HCT116 (cell line): ENCODE data around the gene KCNJ10. TPM values are rescaled to one million over a fixed set of nuclear protein-coding genes. Genes with fewer than 3 reads are reported as not detected.

Source experiments
- ATAC-seq: fragments of 200-7000 bp; cut with Tn5 transposase; 2 replicates; pipeline ENCODE4 v1.9.1; 2020; ENCODE audit warnings: mild to moderate bottlenecking, moderate library complexity
- BruUV-seq: library from RNA; stranded (reverse); fragments of 400-500 nt; replicated peaks from 2 replicates; lab custom pipeline; 2021; lab: Mats Ljungman, UMichigan
- CTCF ChIA-PET: fragments of 300-600 bp; sonication (Branson Sonifier 250); formaldehyde crosslinking; loops from one replicate; lab custom pipeline; 2021; ENCODE audit warnings: antibody characterized with exemption; lab: Charles Lee
- POLR2A ChIA-PET: fragments of 300-600, 350-600 bp; sonication (Branson Sonifier 250); formaldehyde crosslinking; loops from one replicate; lab custom pipeline; 2021; ENCODE audit warnings: antibody characterized with exemption; lab: Charles Lee
- RAD21 ChIA-PET, 2 experiments: fragments of 300-600 bp; sonication (Branson Sonifier 250); formaldehyde crosslinking; loops; one replicate each; lab custom pipeline; 2023; ENCODE audit warnings: low total read pairs in 2 of 2; ENCODE audit not compliant: uncharacterized antibody in 2 of 2, unreplicated experiment in 2 of 2, low non-redundant PET in 1 of 2; lab: Charles Lee
- DNase-seq: peaks from one replicate; pipeline ENCODE4 v3.0.0-alpha.2; 2010; ENCODE audit warnings: low read depth, low spot score
- H2AFZ ChIP-seq: fragments of 200-600 bp; shearing (Covaris generic), sonication (generic); 2 replicates; pipeline ENCODE4 v1.6.1; 2017; ENCODE audit warnings: low read depth, mixed run types, mixed read lengths, antibody characterized with exemption, low read length; ENCODE audit not compliant: poor library complexity, severe bottlenecking
- H3K27ac ChIP-seq: 2 replicates; pipeline ENCODE4 v1.5.1; 2012; ENCODE audit warnings: low read depth, low read length
- H3K27me3 ChIP-seq: fragments of 200-600 bp; sonication (generic); 2 replicates; pipeline ENCODE4 v1.6.1; 2016; ENCODE audit warnings: mixed run types, low read length, mixed read lengths; ENCODE audit not compliant: insufficient read depth
- H3K36me3 ChIP-seq, 2 experiments: fragments of 200-500 bp in 1 of 2; fragments of 200-600 bp in 1 of 2; sonication (Bioruptor generic) in 1 of 2; sonication (generic) in 1 of 2; 2 replicates each; pipeline versions ENCODE4 v1.5.1 to v1.6.1; 2014 to 2016; ENCODE audit warnings: low read length in 2 of 2, inconsistent platforms in 1 of 2, mixed read lengths in 1 of 2, mixed run types in 1 of 2; ENCODE audit not compliant: insufficient read depth in 2 of 2, control insufficient read depth in 1 of 2
- H3K4me1 ChIP-seq, 2 experiments: fragments of 200-600 bp in 1 of 2; sonication (generic) in 1 of 2; 2 replicates each; pipeline versions ENCODE4 v1.5.1 to v1.6.1; 2012 to 2017; ENCODE audit warnings: low read length in 2 of 2, inconsistent platforms in 1 of 2, mild to moderate bottlenecking in 1 of 2, mixed read lengths in 1 of 2, mixed run types in 1 of 2, moderate library complexity in 1 of 2; ENCODE audit not compliant: insufficient read depth in 2 of 2, control insufficient read depth in 1 of 2
- H3K4me2 ChIP-seq: fragments of 200-600 bp; sonication (generic); 2 replicates; pipeline ENCODE4 v1.6.1; 2017; ENCODE audit warnings: mixed run types, low read length, mixed read lengths
- H3K4me3 ChIP-seq, 2 experiments: fragments of 200-600 bp in 1 of 2; sonication (generic) in 1 of 2; replicated peaks in 1 of 2; 2 replicates each; pipeline ENCODE4 v1.5.1; 2011 to 2016; ENCODE audit warnings: low read length in 2 of 2, control low read depth in 1 of 2, low read depth in 1 of 2, mild to moderate bottlenecking in 1 of 2, mixed read lengths in 1 of 2, mixed run types in 1 of 2
- H3K79me2 ChIP-seq: fragments of 200-600 bp; sonication (generic); 2 replicates; pipeline ENCODE4 v1.6.1; 2017; ENCODE audit warnings: mild to moderate bottlenecking, mixed run types, low read length, moderate library complexity, mixed read lengths; ENCODE audit not compliant: insufficient read depth
- H3K9ac ChIP-seq: fragments of 200-600 bp; sonication (generic); 2 replicates; pipeline ENCODE4 v1.6.1; 2016; ENCODE audit warnings: low read length, mixed read lengths
- H3K9me2 ChIP-seq: fragments of 200-600 bp; sonication (generic), shearing (Covaris generic); 2 replicates; pipeline ENCODE4 v1.6.1; 2017; ENCODE audit warnings: mixed run types, mild to moderate bottlenecking, moderate library complexity; ENCODE audit not compliant: insufficient read depth
- H3K9me3 ChIP-seq, 2 experiments: fragments of 200-500 bp in 1 of 2; fragments of 200-600 bp in 1 of 2; sonication (Bioruptor generic) in 1 of 2; sonication (generic) in 1 of 2; 2 replicates each; pipeline ENCODE4 v1.6.1; 2014 to 2017; ENCODE audit warnings: low read length in 2 of 2, mixed read lengths in 2 of 2, inconsistent platforms in 1 of 2, low read depth in 1 of 2, mild to moderate bottlenecking in 1 of 2, mixed run types in 1 of 2, moderate library complexity in 1 of 2; ENCODE audit not compliant: control insufficient read depth in 1 of 2, insufficient read depth in 1 of 2
- H4K20me1 ChIP-seq: fragments of 200-600 bp; sonication (generic), shearing (Covaris generic); 2 replicates; pipeline ENCODE4 v1.6.1; 2017; ENCODE audit warnings: mixed run types, mild to moderate bottlenecking, moderate library complexity; ENCODE audit not compliant: insufficient read depth
- CTCF ChIP-seq, 3 experiments: fragments of 200-600 bp in 1 of 3; sonication (generic) in 1 of 3; IDR thresholded peaks in 2 of 3; conservative IDR thresholded peaks in 1 of 3; 2 replicates each; pipeline ENCODE4 v1.5.1; 2012 to 2017; ENCODE audit warnings: low read depth in 2 of 3, low read length in 2 of 3, antibody characterized with exemption in 1 of 3, borderline replicate concordance in 1 of 3, control low read depth in 1 of 3, mild to moderate bottlenecking in 1 of 3, mixed read lengths in 1 of 3, mixed run types in 1 of 3, moderate library complexity in 1 of 3; ENCODE audit not compliant: insufficient read depth in 1 of 3
- EGR1 ChIP-seq: IDR thresholded peaks from 2 replicates; pipeline ENCODE4 v1.6.1; 2012; ENCODE audit warnings: low read depth
- EZH2 ChIP-seq: fragments of 200-600 bp; sonication (generic); IDR thresholded peaks from 2 replicates; pipeline ENCODE4 v1.6.1; 2017; ENCODE audit warnings: antibody characterized with exemption, mixed run types
- EZH2phosphoT487 ChIP-seq: fragments of 200-600 bp; IDR thresholded peaks from 2 replicates; pipeline ENCODE4 v1.6.1; 2018; ENCODE audit warnings: antibody characterized with exemption, borderline replicate concordance
- JUND ChIP-seq: IDR thresholded peaks from 2 replicates; pipeline ENCODE4 v1.6.1; 2012
- POLR2A ChIP-seq: IDR thresholded peaks from 2 replicates; pipeline ENCODE4 v1.7.0; 2011; ENCODE audit warnings: borderline replicate concordance; ENCODE audit not compliant: insufficient read depth, insufficient read length; ENCODE audit errors: extremely low read depth
- POLR2AphosphoS5 ChIP-seq: IDR thresholded peaks from 2 replicates; pipeline ENCODE4 v1.6.1; 2011; ENCODE audit warnings: mild to moderate bottlenecking, low read depth, low read length, moderate library complexity
- SIN3A ChIP-seq: IDR thresholded peaks from 2 replicates; pipeline ENCODE4 v1.6.1; 2012; ENCODE audit warnings: low read depth
- ZFX ChIP-seq: fragments of 450-650 bp; IDR thresholded peaks from 2 replicates; pipeline ENCODE4 v1.6.1; 2017
- intact Hi-C: fragments of 100-400 bp; cut with micrococcal nuclease; formaldehyde crosslinking; loops from 2 replicates; pipeline ENCODE4 v1.10.0; 2022
- total RNA-seq: library from RNA; stranded (reverse); gene quantifications from one replicate; pipeline ENCODE4 v1.2.1, GENCODE V29; 2021; ENCODE audit not compliant: unreplicated experiment

KCNJ10 gene
- total RNA-seq, 1 experiment from 2014 or later, result 0.57 TPM

GRCh38 chr1:159986531-159986930, 83.4 kb downstream of the KCNJ10 start (continued):
- TF ChIP-seq CTCF (IDR thresholded peaks at IDR 0.05 in 2 of 3, conservative IDR thresholded peaks at IDR 0.05 in 1 of 3; ENCODE audit: borderline replicate concordance in 1 of 3, insufficient read depth in 1 of 3, low read depth in 2 of 3, low read length in 2 of 3) (no peak), EZH2 (no peak)

GRCh38 chr1:159986093-159986492, 83.9 kb downstream of the KCNJ10 start:
- H3K4me2 ChIP-seq, result no peak overlapping the region
- TF ChIP-seq JUND (no peak), EZH2phosphoT487 (no peak), EGR1 (no peak), SIN3A (no peak), POLR2AphosphoS5 (no peak), ZFX (no peak), POLR2A (no peak)
- TF ChIP-seq, all 23 proteins: peak for 0
- DNase-seq (no peak), ATAC-seq (no peak)
- H3K4me3 ChIP-seq, result no peak overlapping the region
- no peak overlapping the region for H3K9ac ChIP-seq
- no peaks in the 10 kb centered on the region for H3K9me2 ChIP-seq
- ChIA-PET RAD21 (no interaction called here), CTCF (no interaction called here), POLR2A (no interaction called here)
- no peaks in the 10 kb centered on the region for H4K20me1 ChIP-seq
- no peaks in the 10 kb centered on the region for H3K36me3 ChIP-seq
- peaks cover 13% of the 10 kb centered on the region; the same call in 1 of the 2 replicates for H3K27me3 ChIP-seq
- BruUV-seq, result no TSS peak
- H3K27ac ChIP-seq, result no peak overlapping the region
- no peaks in the 10 kb centered on the region for H3K4me1 ChIP-seq
- intact Hi-C loops, result no loop called here
- no peaks in the 10 kb centered on the region for H3K9me3 ChIP-seq
- H2AFZ ChIP-seq, result no peak overlapping the region
- H3K79me2 ChIP-seq, result no peaks in the 10 kb centered on the region
